ENCODE data around the gene EPSTI1. TPM values are rescaled to one million over a fixed set of nuclear protein-coding genes. Genes with fewer than 3 reads are reported as not detected.
A peak's percentile ranks its signal among the peaks of the same experiment; 100 is the strongest.

The EPSTI1 gene
- total and polyA plus RNA-seq, 9 donors = 1.5 to 20.8 (median 5.4) TPM

DNA sequence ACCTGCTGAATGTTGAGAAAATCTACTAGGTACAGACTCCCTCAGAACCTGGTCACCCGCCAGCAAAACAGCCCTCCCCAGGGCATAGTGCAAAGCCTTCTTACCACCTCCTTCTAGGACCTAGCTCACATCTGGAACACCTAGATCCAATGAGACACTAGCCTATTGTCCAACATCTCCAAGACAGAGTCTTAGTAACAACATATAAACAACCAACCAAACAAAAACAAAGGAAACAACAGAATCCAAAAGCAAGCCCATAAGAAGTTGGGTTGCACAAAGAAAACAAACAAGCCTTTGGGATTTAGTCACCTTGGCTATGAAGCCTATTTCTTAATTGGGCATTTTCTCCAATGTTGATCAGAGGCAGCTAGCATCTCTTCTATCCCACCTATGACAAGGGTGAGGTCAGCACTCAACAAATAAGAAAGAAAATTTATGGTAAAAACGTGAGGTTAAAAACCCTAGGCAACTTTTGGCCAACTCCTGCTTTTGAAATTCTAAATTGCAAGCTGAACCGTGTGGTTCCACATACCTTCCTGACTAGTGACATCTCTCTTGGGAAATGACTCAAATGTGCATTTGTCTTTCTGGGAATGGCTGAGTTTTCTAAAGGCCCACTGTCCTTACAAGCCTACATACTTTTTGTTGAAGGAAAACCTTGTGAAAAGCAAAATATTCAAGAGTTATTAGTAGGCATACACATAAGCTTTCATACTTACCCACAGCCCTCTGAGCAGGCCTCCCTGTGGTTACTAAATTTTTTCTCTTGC, 144.0 kb downstream of the EPSTI1 start:
- 43 to 62% (median 60%) methylated on average over 3 of the region's 3 CpGs for WGBS, 3 donors
- no peaks in the 10 kb centered on the region for H3K4me1 ChIP-seq (ENCODE audit: insufficient read depth)
- no peak overlapping the region for H3K27ac ChIP-seq
- no peak for DNase-seq
- no peaks in the 10 kb centered on the region for H3K36me3 ChIP-seq
- H3K27me3 ChIP-seq = no peaks in the 10 kb centered on the region
- intact Hi-C loops (cut with DNase I) = no loop called here
- no peak overlapping the region for H3K4me3 ChIP-seq
- H3K9me3 ChIP-seq = no peaks in the 10 kb centered on the region
- TF ChIP-seq POLR2A (IDR thresholded peaks at IDR 0.05) = no peak

DNA sequence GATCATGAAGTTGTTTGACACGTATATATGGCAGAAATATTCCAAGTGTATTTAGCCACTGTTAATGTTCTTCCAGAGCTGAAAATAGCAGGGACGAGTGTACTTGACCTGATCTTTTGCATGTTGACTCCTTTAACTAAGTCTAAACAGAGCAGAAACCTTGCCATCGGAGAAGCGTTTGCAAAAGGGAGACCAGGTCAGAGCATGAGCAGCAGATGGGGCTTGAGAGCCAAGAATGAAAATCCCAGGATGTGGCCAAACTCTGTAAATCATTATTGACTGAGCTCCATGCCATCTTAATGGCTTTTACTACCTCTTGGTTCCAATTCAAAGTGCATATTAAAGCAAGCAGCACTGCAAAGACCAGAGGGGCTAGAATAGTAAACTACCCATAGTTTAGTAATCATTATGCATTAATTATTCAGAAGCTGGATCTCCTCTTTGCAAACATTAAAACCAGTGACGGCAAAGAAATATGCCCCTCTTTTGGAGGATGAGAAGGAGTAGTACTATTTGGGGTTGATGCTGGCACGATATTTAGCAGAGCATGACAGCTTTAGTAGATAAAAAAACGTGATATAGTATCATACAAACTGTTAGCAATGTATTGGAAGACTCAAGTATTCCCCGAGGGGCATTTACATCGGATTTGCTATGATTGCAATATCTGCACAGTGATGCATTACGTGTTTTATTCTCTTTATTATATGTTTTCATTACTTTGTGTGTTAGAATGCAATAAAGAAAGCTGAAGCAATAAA, 154.9 kb downstream of the EPSTI1 start:
- DNase-seq = peak in 1 of 5 donors; percentile 18
- Histone ChIP-seq H3K4me1 (ENCODE audit: insufficient read depth) (peaks cover 2% of the 10 kb centered on the region), H3K27ac (no peak overlapping the region), H3K4me3 (no peak overlapping the region), H3K27me3 (no peaks in the 10 kb centered on the region), H3K36me3 (no peaks in the 10 kb centered on the region), H3K9me3 (no peaks in the 10 kb centered on the region)
- intact Hi-C loops (cut with DNase I) = no loop called here
- WGBS, 3 donors = 38% methylated on average over 10 of the region's 10 CpGs
- no peak for TF ChIP-seq EP300 (IDR thresholded peaks at IDR 0.05)
- no peak for TF ChIP-seq POLR2A (IDR thresholded peaks at IDR 0.05)
- TF ChIP-seq, protein P1, sequence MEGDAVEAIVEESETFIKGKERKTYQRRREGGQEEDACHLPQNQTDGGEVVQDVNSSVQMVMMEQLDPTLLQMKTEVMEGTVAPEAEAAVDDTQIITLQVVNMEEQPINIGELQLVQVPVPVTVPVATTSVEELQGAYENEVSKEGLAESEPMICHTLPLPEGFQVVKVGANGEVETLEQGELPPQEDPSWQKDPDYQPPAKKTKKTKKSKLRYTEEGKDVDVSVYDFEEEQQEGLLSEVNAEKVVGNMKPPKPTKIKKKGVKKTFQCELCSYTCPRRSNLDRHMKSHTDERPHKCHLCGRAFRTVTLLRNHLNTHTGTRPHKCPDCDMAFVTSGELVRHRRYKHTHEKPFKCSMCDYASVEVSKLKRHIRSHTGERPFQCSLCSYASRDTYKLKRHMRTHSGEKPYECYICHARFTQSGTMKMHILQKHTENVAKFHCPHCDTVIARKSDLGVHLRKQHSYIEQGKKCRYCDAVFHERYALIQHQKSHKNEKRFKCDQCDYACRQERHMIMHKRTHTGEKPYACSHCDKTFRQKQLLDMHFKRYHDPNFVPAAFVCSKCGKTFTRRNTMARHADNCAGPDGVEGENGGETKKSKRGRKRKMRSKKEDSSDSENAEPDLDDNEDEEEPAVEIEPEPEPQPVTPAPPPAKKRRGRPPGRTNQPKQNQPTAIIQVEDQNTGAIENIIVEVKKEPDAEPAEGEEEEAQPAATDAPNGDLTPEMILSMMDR (IDR thresholded peaks at IDR 0.05) = no peak

Other genes starting within 250 kb of the EPSTI1 start
- 10 to 100 TPM in 1 of 7 donors, 1 to 10 TPM in 3, under 1 TPM in 2, not detected in 1; 0.10 to 32.6 (median 1.4) TPM for gene FAM216B, start 210.7 kb downstream of the EPSTI1 start, total RNA-seq
- under 1 TPM; 0.01 to 0.52 TPM for gene FAM216B, start 210.7 kb downstream of the EPSTI1 start, polyA plus RNA-seq
- 1 to 10 TPM in 5 of 7 donors, under 1 TPM in 2; 0.23 to 6.2 (median 2.9) TPM for gene DNAJC15, start 31.3 kb upstream of the EPSTI1 start, total RNA-seq
- 1 to 10 TPM; 2.2 to 4.6 TPM for gene DNAJC15, start 31.3 kb upstream of the EPSTI1 start, polyA plus RNA-seq